Right atrium auricular region (tissue), 2 donors: ENCODE data around the gene FHAD1. TPM values are rescaled to one million over a fixed set of nuclear protein-coding genes. Genes with fewer than 3 reads are reported as not detected.

ENCODE experiments used
- DNase-seq: peaks from one replicate; pipeline ENCODE4 v3.0.0-alpha.2; 2019; ENCODE audit warnings: low spot score
- H3K27ac ChIP-seq, 2 donors: fragments of 200-600 bp; sonication (generic); 1 replicate in 1 of 2; 2 replicates in 1 of 2; pipeline ENCODE4 v1.5.1; 2016 to 2019
- H3K27me3 ChIP-seq, 2 donors: fragments of 200-600 bp; sonication (generic); one replicate each; pipeline versions ENCODE4 v1.5.1 to v1.6.0; 2017 to 2019
- H3K36me3 ChIP-seq: fragments of 200-600 bp; sonication (generic); one replicate; pipeline ENCODE4 v1.5.1; 2016
- H3K4me1 ChIP-seq, 2 donors: fragments of 200-600 bp; sonication (generic); one replicate each; pipeline versions ENCODE4 v1.5.1 to v1.6.0; 2017 to 2019
- H3K4me3 ChIP-seq, 2 donors: fragments of 200-600 bp; sonication (generic); 1 replicate in 1 of 2; 2 replicates in 1 of 2; pipeline ENCODE4 v1.5.1; 2017 to 2019; ENCODE audit warnings: mild to moderate bottlenecking in 1 of 2, moderate library complexity in 1 of 2
- H3K9me3 ChIP-seq, 2 donors: fragments of 200-600 bp; sonication (generic); one replicate each; pipeline ENCODE4 v1.5.1; 2019
- CTCF ChIP-seq, 2 donors: fragments of 200-600 bp; sonication (generic); IDR thresholded peaks; one replicate each; pipeline ENCODE4 v1.5.1; 2019; ENCODE audit warnings: antibody characterized with exemption in 2 of 2
- total RNA-seq, 2 donors: library from RNA; depleted of rRNA; stranded (reverse); fragments of >200 nt; gene quantifications; one replicate each; pipeline ENCODE4 v1.1.0, GENCODE V29; 2016

Gene FHAD1
- total RNA-seq, 2 donors from 2014 or later = not detected

GRCh38 chr1:15255582-15256149 is 8.6 kb downstream of the FHAD1 start:
- DNase-seq = peak; percentile 32
- peaks cover 0 to 11% of the 10 kb centered on the region in 2 donors for H3K4me1 ChIP-seq
- H3K9me3 ChIP-seq = no peaks in the 10 kb centered on the region
- no peaks in the 10 kb centered on the region for H3K36me3 ChIP-seq
- no peak for TF ChIP-seq CTCF (IDR thresholded peaks at IDR 0.05)
- H3K4me3 ChIP-seq = no peak overlapping the region
- H3K27me3 ChIP-seq = no peaks in the 10 kb centered on the region
- H3K27ac ChIP-seq = no peak overlapping the region

GRCh38 chr1:15256584-15256983 is 9.6 kb downstream of the FHAD1 start:
- peaks cover 0 to 19% of the 10 kb centered on the region in 2 donors for H3K4me1 ChIP-seq
- peak; percentile 47 for DNase-seq
- H3K27me3 ChIP-seq = no peaks in the 10 kb centered on the region
- H3K9me3 ChIP-seq = no peaks in the 10 kb centered on the region
- no peak for TF ChIP-seq CTCF (IDR thresholded peaks at IDR 0.05)
- H3K27ac ChIP-seq = no peak overlapping the region
- no peaks in the 10 kb centered on the region for H3K36me3 ChIP-seq
- H3K4me3 ChIP-seq = no peak overlapping the region

GRCh38 chr1:15257309-15257708 is 10.3 kb downstream of the FHAD1 start:
- Histone ChIP-seq H3K36me3 (no peaks in the 10 kb centered on the region), H3K9me3 (no peaks in the 10 kb centered on the region), H3K4me1 (peaks cover 0 to 22% of the 10 kb centered on the region in 2 donors), H3K27me3 (no peaks in the 10 kb centered on the region), H3K4me3 (no peak overlapping the region), H3K27ac (no peak overlapping the region)
- peak; percentile 49 for DNase-seq
- no peak for TF ChIP-seq CTCF (IDR thresholded peaks at IDR 0.05)

- no peak overlapping the region for H3K27ac ChIP-seq
Measured at GRCh38 chr1:15258833-15259621, 12.0 kb downstream of the FHAD1 start.

GRCh38 chr1:15259622-15260007 is 12.6 kb downstream of the FHAD1 start:
- Histone ChIP-seq H3K27me3 (no peaks in the 10 kb centered on the region), H3K9me3 (peaks cover 0 to 2% of the 10 kb centered on the region in 2 donors), H3K27ac (no peak overlapping the region), H3K4me3 (no peak overlapping the region), H3K4me1 (peaks cover 0 to 22% of the 10 kb centered on the region in 2 donors), H3K36me3 (no peaks in the 10 kb centered on the region)
- no peak for TF ChIP-seq CTCF (IDR thresholded peaks at IDR 0.05)
- DNase-seq = peak; percentile 48

More at GRCh38 chr1:15258833-15259621, 12.0 kb downstream of the FHAD1 start:
- DNase-seq = peak; percentile 53
- Histone ChIP-seq H3K4me3 (no peak overlapping the region), H3K36me3 (no peaks in the 10 kb centered on the region), H3K27me3 (no peaks in the 10 kb centered on the region), H3K4me1 (peaks cover 0 to 22% of the 10 kb centered on the region in 2 donors), H3K9me3 (no peaks in the 10 kb centered on the region)
- no peak for TF ChIP-seq CTCF (IDR thresholded peaks at IDR 0.05)
